BJ (cell line): Measurements from ENCODE around the gene STS. TPM values are rescaled to one million over a fixed set of nuclear protein-coding genes. Genes with fewer than 3 reads are reported as not detected.

ENCODE experiments used
- CTCF ChIA-PET: fragments of 350-600 bp; formaldehyde crosslinking; extraction: SDS; loops from one replicate; lab custom pipeline; 2021; ENCODE audit warnings: antibody characterized with exemption, inconsistent platforms; lab: Yijun Ruan, JAX
- POLR2A ChIA-PET: fragments of 300-600 bp; sonication (Branson Sonifier 250); formaldehyde crosslinking; extraction: SDS; loops from one replicate; lab custom pipeline; 2021; ENCODE audit warnings: antibody characterized with exemption; lab: Charles Lee
- DNase-seq: peaks from one replicate; pipeline ENCODE4 v3.0.0-alpha.2; 2011; ENCODE audit warnings: low read depth
- H3K27me3 ChIP-seq: 2 replicates; pipeline ENCODE4 v1.6.0; 2011; ENCODE audit warnings: low read length; ENCODE audit not compliant: control insufficient read depth, insufficient read depth
- H3K36me3 ChIP-seq: 2 replicates; pipeline ENCODE4 v1.5.1; 2011; ENCODE audit warnings: low read length; ENCODE audit not compliant: control insufficient read depth, insufficient read depth
- H3K4me3 ChIP-seq: 2 replicates; pipeline ENCODE4 v1.5.1; 2011; ENCODE audit warnings: low read depth, mild to moderate bottlenecking, control low read depth, low read length
- CTCF ChIP-seq: IDR thresholded peaks from 2 replicates; pipeline ENCODE4 v1.5.1; 2011; ENCODE audit warnings: low read depth, mild to moderate bottlenecking, control low read depth, inconsistent platforms, low read length, moderate library complexity; ENCODE audit not compliant: insufficient read depth
- polyA plus RNA-seq: library from polyadenylated mRNA; depleted of rRNA; stranded (reverse); fragments of >200 nt; gene quantifications from 2 replicates; pipeline ENCODE4 v1.2.3, GENCODE V29; 2011

STS gene
- polyA plus RNA-seq, 1 experiment = 11.8 TPM

GRCh38 chrX:7184816-7185215 is 37.3 kb downstream of the STS start:
- DNase-seq = peak; percentile 10
- ChIA-PET POLR2A (no interaction called here), CTCF (no interaction called here)
- Histone ChIP-seq H3K27me3 (no peaks in the 10 kb centered on the region), H3K4me3 (no peak overlapping the region), H3K36me3 (no peaks in the 10 kb centered on the region)
- TF ChIP-seq CTCF = no peak

- Histone ChIP-seq H3K27me3 (no peaks in the 10 kb centered on the region), H3K4me3 (no peak overlapping the region), H3K36me3 (no peaks in the 10 kb centered on the region)
- ChIA-PET POLR2A (no interaction called here), CTCF (no interaction called here)
- TF ChIP-seq CTCF = no peak
- DNase-seq = no peak
These were observed 41.2 kb downstream of the STS start for GRCh38 chrX:7188672-7189071.

GRCh38 chrX:7190157-7190556 is 42.6 kb downstream of the STS start:
- Histone ChIP-seq H3K4me3 (no peak overlapping the region), H3K27me3 (no peaks in the 10 kb centered on the region), H3K36me3 (no peaks in the 10 kb centered on the region)
- no peak for TF ChIP-seq CTCF
- POLR2A ChIA-PET = no interaction called here
- CTCF ChIA-PET = no interaction called here
- no peak for DNase-seq

- no peak for TF ChIP-seq CTCF
- ChIA-PET CTCF (interaction anchor here (1.2 kb wide), 1 partner anchor 514 kb away, joined by 4 read pairs; no protein-coding TSS in a partner anchor), POLR2A (no interaction called here)
- H3K4me3 ChIP-seq = no peak overlapping the region
- no peaks in the 10 kb centered on the region; the same call in 1 of the 2 replicates for H3K27me3 ChIP-seq
- no peak for DNase-seq
- no peaks in the 10 kb centered on the region for H3K36me3 ChIP-seq
These were observed 44.2 kb downstream of the STS start for GRCh38 chrX:7191681-7192110.

GRCh38 chrX:7192871-7193270 is 45.4 kb downstream of the STS start:
- no peak for TF ChIP-seq CTCF

More at GRCh38 chrX:7192871-7193270, 45.4 kb downstream of the STS start:
- POLR2A ChIA-PET = no interaction called here
- no peak for DNase-seq
- H3K4me3 ChIP-seq = no peak overlapping the region
- CTCF ChIA-PET = no interaction called here
- no peaks in the 10 kb centered on the region; the same call in 1 of the 2 replicates for H3K27me3 ChIP-seq
- no peaks in the 10 kb centered on the region for H3K36me3 ChIP-seq
